ENCODE results near the gene IL6R.
A peak's percentile ranks its signal among the peaks of the same experiment; 100 is the strongest.

The IL6R gene

GRCh38 chr1:154453574-154454352, 48.6 kb downstream of the IL6R start:
- peak; percentile 43 for DNase-seq

- DNase-seq, result no peak
Measured at GRCh38 chr1:154454386-154455120, 49.4 kb downstream of the IL6R start.

GRCh38 chr1:154456631-154457030, 51.5 kb downstream of the IL6R start:
- no peak for DNase-seq

- peak; percentile 16 for DNase-seq
Measured at GRCh38 chr1:154459080-154459479, 53.9 kb downstream of the IL6R start.

GRCh38 chr1:154460695-154461260, 55.6 kb downstream of the IL6R start:
- DNase-seq, result no peak

GRCh38 chr1:154463512-154463990, 58.4 kb downstream of the IL6R start:
- DNase-seq, result no peak

- DNase-seq, result no peak
Measured at GRCh38 chr1:154465621-154466195, 60.6 kb downstream of the IL6R start.

GRCh38 chr1:154466206-154466605, 61.1 kb downstream of the IL6R start:
- DNase-seq, result no peak

GRCh38 chr1:154466921-154467417, 61.8 kb downstream of the IL6R start:
- peak; percentile 38 for DNase-seq

GRCh38 chr1:154467434-154468102, 62.4 kb downstream of the IL6R start:
- no peak for DNase-seq

- no peak for DNase-seq
Measured at GRCh38 chr1:154468535-154469250, 63.5 kb downstream of the IL6R start.

- no peak for DNase-seq
Measured at GRCh38 chr1:154469844-154470560, 64.9 kb downstream of the IL6R start.

- DNase-seq, result no peak
Measured at GRCh38 chr1:154471304-154471703, 66.2 kb downstream of the IL6R start.

GRCh38 chr1:154474802-154475201, 69.7 kb downstream of the IL6R start:
- peak; percentile 89 for DNase-seq

- no peak for DNase-seq
Measured at GRCh38 chr1:154476791-154477190, 71.6 kb downstream of the IL6R start.

- DNase-seq, result no peak
Measured at GRCh38 chr1:154478013-154478412, 72.9 kb downstream of the IL6R start.

- no peak for DNase-seq
Measured at GRCh38 chr1:154478639-154479038, 73.5 kb downstream of the IL6R start.

- peak; percentile 94 for DNase-seq
Measured at GRCh38 chr1:154479764-154480421, 74.8 kb downstream of the IL6R start.

GRCh38 chr1:154481053-154481452, 75.9 kb downstream of the IL6R start:
- no peak for DNase-seq

- DNase-seq, result no peak
Measured at GRCh38 chr1:154483941-154484803, 79.0 kb downstream of the IL6R start.
